ENCODE measurements around the gene CEMIP.

- TF ChIP-seq, protein P1, sequence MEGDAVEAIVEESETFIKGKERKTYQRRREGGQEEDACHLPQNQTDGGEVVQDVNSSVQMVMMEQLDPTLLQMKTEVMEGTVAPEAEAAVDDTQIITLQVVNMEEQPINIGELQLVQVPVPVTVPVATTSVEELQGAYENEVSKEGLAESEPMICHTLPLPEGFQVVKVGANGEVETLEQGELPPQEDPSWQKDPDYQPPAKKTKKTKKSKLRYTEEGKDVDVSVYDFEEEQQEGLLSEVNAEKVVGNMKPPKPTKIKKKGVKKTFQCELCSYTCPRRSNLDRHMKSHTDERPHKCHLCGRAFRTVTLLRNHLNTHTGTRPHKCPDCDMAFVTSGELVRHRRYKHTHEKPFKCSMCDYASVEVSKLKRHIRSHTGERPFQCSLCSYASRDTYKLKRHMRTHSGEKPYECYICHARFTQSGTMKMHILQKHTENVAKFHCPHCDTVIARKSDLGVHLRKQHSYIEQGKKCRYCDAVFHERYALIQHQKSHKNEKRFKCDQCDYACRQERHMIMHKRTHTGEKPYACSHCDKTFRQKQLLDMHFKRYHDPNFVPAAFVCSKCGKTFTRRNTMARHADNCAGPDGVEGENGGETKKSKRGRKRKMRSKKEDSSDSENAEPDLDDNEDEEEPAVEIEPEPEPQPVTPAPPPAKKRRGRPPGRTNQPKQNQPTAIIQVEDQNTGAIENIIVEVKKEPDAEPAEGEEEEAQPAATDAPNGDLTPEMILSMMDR (conservative IDR thresholded peaks at IDR 0.05; ENCODE audit: low read length): no peak
- no peak for TF ChIP-seq EZH2phosphoT487 (IDR thresholded peaks at IDR 0.05; ENCODE audit: borderline replicate concordance)
Observed at GRCh38 chr15:80735344-80735743, 43.8 kb upstream of the CEMIP start.

All from Loucy (cell line).